ENCODE measurements around the gene RTP3. TPM values are rescaled to one million over a fixed set of nuclear protein-coding genes. Genes with fewer than 3 reads are reported as not detected.
A peak's percentile ranks its signal among the peaks of the same experiment; 100 is the strongest.

The RTP3 gene
- total RNA-seq, 1 donor from 2014 or later: not detected

DNA sequence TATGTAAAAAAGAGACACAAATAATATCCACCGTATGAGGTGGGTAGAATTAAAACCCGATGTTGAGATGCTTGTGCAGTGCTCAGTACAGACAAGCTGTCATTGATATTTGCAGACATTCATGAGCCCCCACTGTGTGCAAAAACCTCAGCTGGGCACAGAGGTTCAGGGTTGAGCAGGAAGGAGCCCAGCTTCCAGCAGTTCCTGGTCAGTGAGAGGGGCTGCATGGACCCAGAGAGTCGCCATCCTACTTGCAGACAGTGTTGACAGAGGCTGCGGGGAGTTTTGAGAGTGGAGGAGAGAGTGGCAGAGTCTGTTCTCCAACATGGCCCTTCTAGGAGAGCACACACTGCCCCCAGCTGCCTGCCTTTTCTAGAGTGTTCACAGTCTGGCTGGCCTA is 26.9 kb upstream of the RTP3 start:
- Mint-ChIP-seq H3K4me3 (no peak overlapping the region), H3K27ac (no peak overlapping the region), H3K4me1 (no peaks in the 10 kb centered on the region), H3K27me3 (ENCODE audit: low read depth) (peaks cover 38% of the 10 kb centered on the region), H3K9me3 (peaks cover 21% of the 10 kb centered on the region), H3K36me3 (no peaks in the 10 kb centered on the region)
- no peak for DNase-seq (ENCODE audit: low spot score in 2 of 2, unreplicated experiment in 2 of 2)
- TF ChIP-seq CTCF (IDR thresholded peaks at IDR 0.05; ENCODE audit: unreplicated experiment): no peak

DNA sequence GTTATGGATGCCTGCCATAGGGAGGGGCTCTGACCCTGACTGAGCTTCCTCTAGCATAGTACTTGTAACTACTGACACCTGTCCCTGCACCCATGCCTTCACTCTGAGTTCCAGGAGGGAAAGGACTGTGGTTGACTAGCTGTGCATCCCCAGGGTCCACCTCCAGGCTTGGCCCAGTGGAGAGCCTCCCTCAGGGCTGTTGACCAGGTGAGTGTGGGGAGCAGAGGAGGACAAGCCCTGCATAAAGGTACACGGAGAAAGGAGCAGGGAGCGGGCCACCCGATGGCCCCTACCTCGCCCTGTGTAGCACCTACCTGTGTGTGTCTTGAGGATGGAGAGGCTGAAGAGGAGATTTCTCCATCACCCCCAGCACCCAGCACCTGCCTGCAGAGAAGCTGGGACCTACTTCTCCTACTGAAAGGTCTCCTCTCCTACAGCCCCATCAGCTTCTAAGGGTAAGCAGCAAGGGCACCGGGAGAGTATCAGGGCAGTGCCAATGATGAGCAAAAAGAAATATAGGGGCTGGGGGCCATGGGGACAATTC is 26.3 kb upstream of the RTP3 start:
- H3K36me3 Mint-ChIP-seq: no peaks in the 10 kb centered on the region
- no peak overlapping the region for H3K27ac Mint-ChIP-seq
- peaks cover 21% of the 10 kb centered on the region for H3K9me3 Mint-ChIP-seq
- H3K4me1 Mint-ChIP-seq: no peaks in the 10 kb centered on the region
- H3K27me3 Mint-ChIP-seq (ENCODE audit: low read depth): peaks cover 36% of the 10 kb centered on the region
- TF ChIP-seq CTCF (IDR thresholded peaks at IDR 0.05; ENCODE audit: unreplicated experiment): no peak
- DNase-seq (ENCODE audit: low spot score in 2 of 2, unreplicated experiment in 2 of 2): peak in 1 of 2 experiments; percentile 16
- H3K4me3 Mint-ChIP-seq: no peak overlapping the region

DNA sequence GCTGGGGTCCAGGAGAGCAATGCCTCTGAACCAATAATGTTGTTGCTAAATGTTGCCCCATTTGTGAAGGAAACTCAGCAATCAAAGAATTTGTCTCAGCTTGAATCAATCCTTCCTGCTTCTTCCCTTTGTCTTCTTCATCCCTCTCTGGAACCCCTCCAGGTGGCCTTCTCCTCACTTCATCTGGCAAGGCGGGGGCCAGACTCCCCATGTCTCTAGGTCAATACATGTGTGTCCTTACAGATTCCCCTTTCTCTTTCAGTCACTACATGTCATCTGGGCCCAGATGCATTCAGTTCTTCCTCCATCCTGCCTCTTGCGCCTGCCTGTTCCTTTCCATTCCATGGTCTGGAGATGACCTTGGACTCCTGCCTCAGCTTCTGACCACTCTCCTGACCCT is 25.0 kb upstream of the RTP3 start:
- no peaks in the 10 kb centered on the region for H3K4me1 Mint-ChIP-seq
- H3K9me3 Mint-ChIP-seq: peaks cover 21% of the 10 kb centered on the region
- peaks cover 46% of the 10 kb centered on the region for H3K27me3 Mint-ChIP-seq (ENCODE audit: low read depth)
- H3K4me3 Mint-ChIP-seq: no peak overlapping the region
- TF ChIP-seq CTCF (IDR thresholded peaks at IDR 0.05; ENCODE audit: unreplicated experiment): no peak
- H3K27ac Mint-ChIP-seq: no peak overlapping the region
- H3K36me3 Mint-ChIP-seq: no peaks in the 10 kb centered on the region
- DNase-seq (ENCODE audit: low spot score in 2 of 2, unreplicated experiment in 2 of 2): no peak

DNA sequence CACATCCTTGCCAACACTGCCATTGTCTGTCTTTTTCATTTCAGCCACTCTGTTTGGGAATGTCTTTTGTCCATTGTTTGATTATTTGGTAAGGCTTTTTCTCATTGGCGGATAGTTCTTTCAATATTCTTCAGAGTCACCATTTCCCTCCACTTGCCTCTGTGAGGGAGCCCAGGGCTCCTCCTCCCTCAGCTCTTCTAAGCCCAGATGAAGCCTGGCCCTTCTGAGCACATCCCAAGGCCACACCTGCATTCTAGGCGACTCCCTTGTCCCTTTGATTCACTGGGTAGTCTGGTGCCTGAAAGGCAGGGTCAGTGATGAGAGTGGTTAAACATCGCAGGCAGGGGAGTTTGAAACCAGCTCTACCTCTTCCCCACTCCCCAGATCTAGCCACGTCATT is 20.6 kb upstream of the RTP3 start:
- H3K4me1 Mint-ChIP-seq: no peaks in the 10 kb centered on the region
- DNase-seq (ENCODE audit: low spot score in 2 of 2, unreplicated experiment in 2 of 2): no peak
- H3K36me3 Mint-ChIP-seq: no peaks in the 10 kb centered on the region
- no peak overlapping the region for H3K4me3 Mint-ChIP-seq
- peaks cover 21% of the 10 kb centered on the region for H3K9me3 Mint-ChIP-seq
- H3K27ac Mint-ChIP-seq: no peak overlapping the region
- TF ChIP-seq CTCF (IDR thresholded peaks at IDR 0.05; ENCODE audit: unreplicated experiment): no peak
- peaks cover 67% of the 10 kb centered on the region for H3K27me3 Mint-ChIP-seq (ENCODE audit: low read depth)

- no peaks in the 10 kb centered on the region for H3K4me1 Mint-ChIP-seq
- no peak for TF ChIP-seq CTCF (IDR thresholded peaks at IDR 0.05; ENCODE audit: unreplicated experiment)
- peaks cover 63% of the 10 kb centered on the region for H3K27me3 Mint-ChIP-seq (ENCODE audit: low read depth)
- no peak for DNase-seq (ENCODE audit: low spot score in 2 of 2, unreplicated experiment in 2 of 2)
- H3K9me3 Mint-ChIP-seq: peaks cover 21% of the 10 kb centered on the region
- no peak overlapping the region for H3K4me3 Mint-ChIP-seq
- H3K27ac Mint-ChIP-seq: no peak overlapping the region
- H3K36me3 Mint-ChIP-seq: no peaks in the 10 kb centered on the region
Observed at GRCh38 chr3:46477756-46478155, 20.0 kb upstream of the RTP3 start.

DNA sequence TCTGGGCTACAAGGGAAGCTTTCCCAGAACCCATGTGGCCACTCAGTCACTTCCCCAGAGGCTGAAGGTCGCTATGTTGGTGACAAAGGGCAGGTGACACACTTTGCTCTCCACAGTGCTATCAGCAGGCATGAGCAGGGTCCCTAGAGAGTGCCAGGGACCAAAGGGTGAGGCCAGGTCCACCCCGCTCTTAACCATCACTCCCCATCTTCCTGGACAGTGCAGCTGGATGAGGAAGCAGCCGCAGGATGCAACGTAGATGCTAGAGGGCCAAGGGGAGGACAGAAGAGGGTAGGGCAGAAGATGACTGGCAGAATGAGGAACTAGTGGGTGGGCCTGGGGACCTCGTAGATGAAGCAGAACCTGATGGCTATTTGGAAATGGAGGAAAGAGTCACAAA is 19.4 kb upstream of the RTP3 start:
- Mint-ChIP-seq H3K36me3 (no peaks in the 10 kb centered on the region), H3K27me3 (ENCODE audit: low read depth) (peaks cover 62% of the 10 kb centered on the region)

More for the DNA sequence above, 19.4 kb upstream of the RTP3 start:
- Mint-ChIP-seq H3K4me3 (no peak overlapping the region), H3K9me3 (peaks cover 21% of the 10 kb centered on the region), H3K27ac (no peak overlapping the region), H3K4me1 (no peaks in the 10 kb centered on the region)
- TF ChIP-seq CTCF (IDR thresholded peaks at IDR 0.05; ENCODE audit: unreplicated experiment): no peak
- no peak for DNase-seq (ENCODE audit: low spot score in 2 of 2, unreplicated experiment in 2 of 2)

Measured in mesothelial cell of epicardium (in vitro differentiated cells).